OCI-LY3 (cell line): ENCODE data around the gene SIRPB2.

ENCODE experiments used
- H2AFZ ChIP-seq: fragments of 200-600, 300-600 bp; shearing (Covaris generic); 2 replicates; pipeline ENCODE4 v1.6.0; 2014; ENCODE audit warnings: antibody characterized with exemption, low read depth, low read length
- H3K27ac ChIP-seq: fragments of 200-600, 300-600 bp; sonication (generic); 2 replicates; pipeline ENCODE4 v1.5.1; 2014; ENCODE audit warnings: mild to moderate bottlenecking, low read length, moderate library complexity, mixed read lengths
- H3K27me3 ChIP-seq: fragments of 200-600, 300-600 bp; sonication (generic); 2 replicates; pipeline ENCODE4 v1.6.1; 2014; ENCODE audit warnings: low read depth, low read length, mixed read lengths
- H3K36me3 ChIP-seq: fragments of 200-600, 300-600 bp; sonication (generic); replicated peaks from 2 replicates; pipeline ENCODE3; 2014; ENCODE audit warnings: low read depth, low read length, mixed read lengths
- H3K4me1 ChIP-seq: fragments of 300-600, 200-600 bp; sonication (generic); 2 replicates; pipeline ENCODE4 v1.6.1; 2014; ENCODE audit warnings: low read length, mixed read lengths
- H3K4me2 ChIP-seq: fragments of 200-600, 300-600 bp; sonication (generic); 2 replicates; pipeline ENCODE4 v1.6.1; 2014; ENCODE audit warnings: low read length, mixed read lengths
- H3K4me3 ChIP-seq: fragments of 300-600, 200-600 bp; sonication (generic); 2 replicates; pipeline ENCODE4 v1.5.1; 2014; ENCODE audit warnings: antibody characterized with exemption, mild to moderate bottlenecking, low read length, moderate library complexity
- H3K79me2 ChIP-seq: fragments of 300-600, 200-600 bp; shearing (Covaris generic); 2 replicates; pipeline ENCODE4 v1.6.1; 2014; ENCODE audit warnings: mild to moderate bottlenecking, low read length, mixed read lengths
- H3K9ac ChIP-seq: fragments of 300-600, 200-600 bp; shearing (Covaris generic); 2 replicates; pipeline ENCODE4 v1.6.0; 2014; ENCODE audit warnings: mild to moderate bottlenecking, low read length, moderate library complexity
- H3K9me3 ChIP-seq: fragments of 200-600, 300-600 bp; shearing (Covaris generic); 2 replicates; pipeline ENCODE4 v1.6.1; 2014; ENCODE audit warnings: low read length, mixed read lengths; ENCODE audit not compliant: insufficient read depth
- H4K20me1 ChIP-seq: fragments of 200-600, 300-600 bp; sonication (generic); 2 replicates; pipeline ENCODE4 v1.6.1; 2016; ENCODE audit warnings: low read length, mixed read lengths; ENCODE audit not compliant: insufficient read depth
- CTCF ChIP-seq: fragments of 200-600, 300-600 bp; sonication (generic); IDR thresholded peaks from 2 replicates; pipeline ENCODE4 v1.5.1; 2014; ENCODE audit warnings: antibody characterized with exemption, low read length, low read depth
- EZH2phosphoT487 ChIP-seq: fragments of 200-600 bp; shearing (Covaris generic); IDR thresholded peaks from 2 replicates; pipeline ENCODE4 v1.6.1; 2018; ENCODE audit warnings: antibody characterized with exemption, mixed run types, low read depth

SIRPB2 gene

GRCh38 chr20:1490643-1491195 is 501 bp downstream of the SIRPB2 start:
- Histone ChIP-seq H3K9me3 (no peaks in the 10 kb centered on the region; the same call in 1 of the 2 replicates), H3K27ac (no peak overlapping the region), H3K4me3 (no peak overlapping the region), H3K79me2 (no peaks in the 10 kb centered on the region), H4K20me1 (no peaks in the 10 kb centered on the region), H2AFZ (no peak overlapping the region), H3K9ac (no peak overlapping the region), H3K27me3 (peaks cover 24% of the 10 kb centered on the region), H3K4me1 (peaks cover 41% of the 10 kb centered on the region), H3K36me3 (no peaks in the 10 kb centered on the region), H3K4me2 (no peak overlapping the region)
- no peak for TF ChIP-seq EZH2phosphoT487
- no peak for TF ChIP-seq CTCF

- Histone ChIP-seq H3K27ac (no peak overlapping the region), H3K27me3 (peaks cover 25% of the 10 kb centered on the region), H3K9me3 (no peaks in the 10 kb centered on the region; the same call in 1 of the 2 replicates), H4K20me1 (no peaks in the 10 kb centered on the region), H2AFZ (no peak overlapping the region), H3K4me1 (peaks cover 36% of the 10 kb centered on the region), H3K36me3 (no peaks in the 10 kb centered on the region), H3K9ac (no peak overlapping the region), H3K4me2 (no peak overlapping the region), H3K4me3 (no peak overlapping the region), H3K79me2 (no peaks in the 10 kb centered on the region)
- no peak for TF ChIP-seq CTCF
- no peak for TF ChIP-seq EZH2phosphoT487
Measured at GRCh38 chr20:1489764-1490436, 1.3 kb downstream of the SIRPB2 start.

- Histone ChIP-seq H2AFZ (no peak overlapping the region), H3K36me3 (no peaks in the 10 kb centered on the region), H3K27me3 (peaks cover 27% of the 10 kb centered on the region), H3K4me2 (no peak overlapping the region), H4K20me1 (no peaks in the 10 kb centered on the region), H3K9ac (no peak overlapping the region), H3K9me3 (no peaks in the 10 kb centered on the region; the same call in 1 of the 2 replicates), H3K27ac (no peak overlapping the region), H3K4me1 (peaks cover 32% of the 10 kb centered on the region), H3K4me3 (no peak overlapping the region), H3K79me2 (no peaks in the 10 kb centered on the region)
- TF ChIP-seq EZH2phosphoT487: no peak
- TF ChIP-seq CTCF: no peak
Measured at GRCh38 chr20:1489325-1489724, 1.9 kb downstream of the SIRPB2 start.

- Histone ChIP-seq H4K20me1 (no peaks in the 10 kb centered on the region), H3K4me1 (peaks cover 10% of the 10 kb centered on the region), H3K9ac (no peak overlapping the region), H3K4me2 (no peak overlapping the region), H3K4me3 (no peak overlapping the region), H3K36me3 (no peaks in the 10 kb centered on the region), H3K9me3 (no peaks in the 10 kb centered on the region; the same call in 1 of the 2 replicates), H3K27ac (no peak overlapping the region), H3K27me3 (peaks cover 35% of the 10 kb centered on the region), H3K79me2 (no peaks in the 10 kb centered on the region), H2AFZ (no peak overlapping the region)
- TF ChIP-seq CTCF (no peak), EZH2phosphoT487 (no peak)
Measured at GRCh38 chr20:1486566-1486965, 4.7 kb downstream of the SIRPB2 start.
